Measurements from ENCODE around the gene TCF4. TPM values are rescaled to one million over a fixed set of nuclear protein-coding genes. Genes with fewer than 3 reads are reported as not detected.

Gene TCF4
- total RNA-seq, 1 experiment from 2014 or later = 0.42 TPM

- Histone ChIP-seq H3K9me3 (ENCODE audit: control insufficient read depth in 1 of 2, insufficient read depth in 1 of 2, low read depth in 1 of 2, low read length in 2 of 2) (no peaks in the 10 kb centered on the region), H2AFZ (ENCODE audit: low read depth, low read length, poor library complexity, severe bottlenecking) (no peak overlapping the region), H3K4me3 (replicated peaks in 1 of 2; ENCODE audit: low read depth in 1 of 2, low read length in 2 of 2) (no peak overlapping the region), H3K4me2 (ENCODE audit: low read length) (no peak overlapping the region), H3K27me3 (ENCODE audit: insufficient read depth, low read length) (no peaks in the 10 kb centered on the region; the same call in 1 of the 2 replicates), H3K9me2 (ENCODE audit: insufficient read depth) (no peaks in the 10 kb centered on the region), H3K79me2 (ENCODE audit: insufficient read depth, low read length) (no peaks in the 10 kb centered on the region), H3K27ac (ENCODE audit: low read depth, low read length) (no peak overlapping the region), H4K20me1 (ENCODE audit: insufficient read depth) (no peaks in the 10 kb centered on the region; the same call in 1 of the 2 replicates), H3K36me3 (ENCODE audit: control insufficient read depth in 1 of 2, insufficient read depth in 2 of 2, low read length in 2 of 2) (no peaks in the 10 kb centered on the region), H3K9ac (ENCODE audit: low read length) (no peak overlapping the region), H3K4me1 (ENCODE audit: control insufficient read depth in 1 of 2, insufficient read depth in 2 of 2, low read length in 2 of 2) (no peaks in the 10 kb centered on the region)
- BruUV-seq (replicated peaks) = no TSS peak
- POLR2A ChIA-PET = no interaction called here
- ATAC-seq = no peak
- DNase-seq (ENCODE audit: low read depth, low spot score) = no peak
- no peak for TF ChIP-seq EZH2 (IDR thresholded peaks at IDR 0.05)
- CTCF ChIA-PET = no interaction called here
- RAD21 ChIA-PET (ENCODE audit: low non-redundant PET in 1 of 2, low total read pairs in 2 of 2, uncharacterized antibody in 2 of 2, unreplicated experiment in 2 of 2) = no interaction called here
- intact Hi-C loops (cut with micrococcal nuclease) = no loop called here
Observed at GRCh38 chr18:55256226-55256928, 331.6 kb downstream of the TCF4 start.

GRCh38 chr18:55253814-55254213 lies 334.2 kb downstream of the TCF4 start:
- peaks cover 10% of the 10 kb centered on the region for H3K27me3 ChIP-seq (ENCODE audit: insufficient read depth, low read length)

More at GRCh38 chr18:55253814-55254213, 334.2 kb downstream of the TCF4 start:
- no peaks in the 10 kb centered on the region for H3K79me2 ChIP-seq (ENCODE audit: insufficient read depth, low read length)
- no peaks in the 10 kb centered on the region for H3K9me3 ChIP-seq (ENCODE audit: control insufficient read depth in 1 of 2, insufficient read depth in 1 of 2, low read depth in 1 of 2, low read length in 2 of 2)
- H3K9ac ChIP-seq (ENCODE audit: low read length) = no peak overlapping the region
- H2AFZ ChIP-seq (ENCODE audit: low read depth, low read length, poor library complexity, severe bottlenecking) = no peak overlapping the region
- intact Hi-C loops (cut with micrococcal nuclease) = no loop called here
- no peak for ATAC-seq
- no peaks in the 10 kb centered on the region for H3K4me1 ChIP-seq (ENCODE audit: control insufficient read depth in 1 of 2, insufficient read depth in 2 of 2, low read length in 2 of 2)
- CTCF ChIA-PET = no interaction called here
- no TSS peak for BruUV-seq (replicated peaks)
- H3K4me2 ChIP-seq (ENCODE audit: low read length) = no peak overlapping the region
- RAD21 ChIA-PET (ENCODE audit: low non-redundant PET in 1 of 2, low total read pairs in 2 of 2, uncharacterized antibody in 2 of 2, unreplicated experiment in 2 of 2) = no interaction called here
- no peaks in the 10 kb centered on the region for H3K9me2 ChIP-seq (ENCODE audit: insufficient read depth)
- POLR2A ChIA-PET = no interaction called here
- H4K20me1 ChIP-seq (ENCODE audit: insufficient read depth) = no peaks in the 10 kb centered on the region; the same call in 1 of the 2 replicates
- H3K36me3 ChIP-seq (ENCODE audit: control insufficient read depth in 1 of 2, insufficient read depth in 2 of 2, low read length in 2 of 2) = no peaks in the 10 kb centered on the region
- DNase-seq (ENCODE audit: low read depth, low spot score) = no peak
- no peak overlapping the region for H3K4me3 ChIP-seq (replicated peaks in 1 of 2; ENCODE audit: low read depth in 1 of 2, low read length in 2 of 2)
- no peak for TF ChIP-seq JUND (IDR thresholded peaks at IDR 0.05)
- no peak for TF ChIP-seq ELF1 (IDR thresholded peaks at IDR 0.05; ENCODE audit: borderline replicate concordance, low read depth)
- TF ChIP-seq, protein P1, sequence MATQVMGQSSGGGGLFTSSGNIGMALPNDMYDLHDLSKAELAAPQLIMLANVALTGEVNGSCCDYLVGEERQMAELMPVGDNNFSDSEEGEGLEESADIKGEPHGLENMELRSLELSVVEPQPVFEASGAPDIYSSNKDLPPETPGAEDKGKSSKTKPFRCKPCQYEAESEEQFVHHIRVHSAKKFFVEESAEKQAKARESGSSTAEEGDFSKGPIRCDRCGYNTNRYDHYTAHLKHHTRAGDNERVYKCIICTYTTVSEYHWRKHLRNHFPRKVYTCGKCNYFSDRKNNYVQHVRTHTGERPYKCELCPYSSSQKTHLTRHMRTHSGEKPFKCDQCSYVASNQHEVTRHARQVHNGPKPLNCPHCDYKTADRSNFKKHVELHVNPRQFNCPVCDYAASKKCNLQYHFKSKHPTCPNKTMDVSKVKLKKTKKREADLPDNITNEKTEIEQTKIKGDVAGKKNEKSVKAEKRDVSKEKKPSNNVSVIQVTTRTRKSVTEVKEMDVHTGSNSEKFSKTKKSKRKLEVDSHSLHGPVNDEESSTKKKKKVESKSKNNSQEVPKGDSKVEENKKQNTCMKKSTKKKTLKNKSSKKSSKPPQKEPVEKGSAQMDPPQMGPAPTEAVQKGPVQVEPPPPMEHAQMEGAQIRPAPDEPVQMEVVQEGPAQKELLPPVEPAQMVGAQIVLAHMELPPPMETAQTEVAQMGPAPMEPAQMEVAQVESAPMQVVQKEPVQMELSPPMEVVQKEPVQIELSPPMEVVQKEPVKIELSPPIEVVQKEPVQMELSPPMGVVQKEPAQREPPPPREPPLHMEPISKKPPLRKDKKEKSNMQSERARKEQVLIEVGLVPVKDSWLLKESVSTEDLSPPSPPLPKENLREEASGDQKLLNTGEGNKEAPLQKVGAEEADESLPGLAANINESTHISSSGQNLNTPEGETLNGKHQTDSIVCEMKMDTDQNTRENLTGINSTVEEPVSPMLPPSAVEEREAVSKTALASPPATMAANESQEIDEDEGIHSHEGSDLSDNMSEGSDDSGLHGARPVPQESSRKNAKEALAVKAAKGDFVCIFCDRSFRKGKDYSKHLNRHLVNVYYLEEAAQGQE (IDR thresholded peaks at IDR 0.05; ENCODE audit: low read depth) = no peak
- no peak for TF ChIP-seq ZFX (IDR thresholded peaks at IDR 0.05)
- H3K27ac ChIP-seq (ENCODE audit: low read depth, low read length) = no peak overlapping the region
